NAMALWA (cell line): Measurements from ENCODE around the gene RASGEF1B.

Experiments
- DNase-seq: peaks from one replicate; pipeline ENCODE4 v3.0.0-alpha.2; 2015; ENCODE audit warnings: low spot score

The RASGEF1B gene

DNA sequence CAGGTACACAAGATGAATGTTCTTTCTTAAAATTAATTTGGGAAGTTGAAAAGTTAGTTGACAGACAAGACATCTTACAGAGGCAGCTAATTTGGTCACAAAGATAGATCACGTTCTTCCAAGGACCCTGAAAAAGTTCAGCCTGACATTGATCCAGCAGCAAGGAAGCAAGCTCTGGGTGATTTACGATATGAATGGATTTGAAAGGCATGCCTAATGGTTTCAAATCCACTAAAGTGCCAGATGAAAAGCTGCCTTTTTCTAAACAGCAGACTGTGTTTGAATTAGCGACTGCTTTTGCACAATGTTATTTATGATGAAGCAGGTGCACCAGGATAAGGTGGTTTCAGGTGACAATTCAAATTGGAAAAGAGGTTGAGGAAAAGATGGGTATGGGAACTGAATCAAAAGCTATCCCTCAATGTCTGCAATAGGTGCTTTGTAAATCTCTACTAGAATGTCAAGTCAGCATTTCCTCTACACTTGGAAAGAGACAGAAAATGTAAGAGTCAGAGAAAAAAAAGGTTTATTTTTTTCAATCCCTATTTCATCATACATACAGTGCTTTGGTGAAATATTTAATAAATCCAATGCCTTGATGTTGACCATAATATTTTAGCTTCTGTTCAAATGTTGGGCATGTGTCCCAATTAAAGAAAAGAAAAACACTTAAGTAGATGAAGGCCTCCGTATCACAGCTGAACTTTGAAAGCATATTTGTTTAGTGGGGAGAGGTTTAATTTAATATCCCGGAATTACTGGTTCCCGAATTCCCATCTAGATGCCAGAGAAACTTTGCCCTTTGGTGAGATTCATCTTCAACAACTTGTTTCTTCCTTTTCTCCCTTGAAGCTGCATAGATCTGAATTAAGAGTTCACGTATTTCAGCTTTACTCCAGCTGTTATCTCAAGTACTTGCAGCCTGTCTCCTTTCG is 6.0 kb downstream of the RASGEF1B start:
- no peak for DNase-seq

DNA sequence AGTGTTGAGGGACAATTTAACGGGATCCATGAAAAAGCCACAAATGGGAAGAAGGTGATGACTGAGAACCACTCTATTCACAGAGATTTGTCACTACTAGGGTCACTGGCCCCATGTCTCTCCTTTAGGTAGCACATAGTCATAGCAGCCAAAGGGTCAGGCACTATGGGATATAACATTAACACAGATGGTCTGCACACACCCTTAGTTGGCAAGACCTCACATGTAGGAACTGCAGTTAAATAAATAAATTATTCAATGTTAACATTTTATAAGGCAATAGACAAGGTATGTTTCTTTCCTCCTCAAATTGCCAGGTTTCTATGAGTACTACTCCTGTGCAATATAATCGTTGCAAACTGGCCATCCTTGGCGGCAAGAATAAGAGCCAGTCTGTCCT is 10.9 kb downstream of the RASGEF1B start:
- DNase-seq, result no peak

DNA sequence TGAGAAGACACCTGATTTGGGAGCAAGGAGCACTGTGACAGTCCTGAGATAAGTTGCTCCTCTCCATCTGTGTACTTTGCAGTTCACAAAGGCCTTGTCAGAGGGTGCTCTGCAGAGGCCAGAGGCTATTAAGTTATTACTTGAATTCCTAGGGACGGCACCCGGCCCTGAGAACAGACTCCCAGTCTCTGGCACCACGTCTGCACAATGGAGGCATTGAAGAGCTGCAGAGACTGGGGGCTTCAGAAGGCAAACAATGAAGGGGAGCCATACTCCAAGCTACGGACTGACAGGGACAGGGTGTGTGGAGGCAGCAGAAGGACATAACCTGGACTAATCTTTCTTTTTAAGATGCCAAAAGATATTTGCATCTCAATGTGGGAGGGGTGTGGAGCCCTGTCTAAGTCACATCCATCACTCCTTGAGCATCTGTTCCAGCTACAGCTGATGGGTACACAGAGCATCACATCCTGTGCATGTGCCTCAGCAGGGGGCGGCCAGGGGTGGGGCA is 11.5 kb downstream of the RASGEF1B start:
- DNase-seq, result no peak

DNA sequence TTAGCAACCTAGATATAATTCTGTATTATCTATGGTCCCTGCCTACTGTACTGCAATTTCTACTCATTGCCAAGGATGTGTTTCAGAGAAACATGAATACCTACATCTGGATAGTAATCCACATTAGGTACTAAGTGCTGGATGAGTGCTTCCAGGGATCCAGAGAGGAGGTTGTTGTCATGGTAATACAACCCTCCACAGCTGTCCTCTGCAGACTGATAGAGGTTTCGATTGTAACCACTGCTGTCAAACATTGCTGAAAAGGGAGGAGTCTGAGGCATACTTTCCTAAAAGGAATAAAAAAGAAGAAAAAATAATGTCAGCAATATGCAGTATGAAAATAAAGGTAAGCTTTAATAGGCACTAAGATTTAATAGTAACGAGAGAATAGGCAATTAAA is 12.5 kb downstream of the RASGEF1B start:
- no peak for DNase-seq

DNA sequence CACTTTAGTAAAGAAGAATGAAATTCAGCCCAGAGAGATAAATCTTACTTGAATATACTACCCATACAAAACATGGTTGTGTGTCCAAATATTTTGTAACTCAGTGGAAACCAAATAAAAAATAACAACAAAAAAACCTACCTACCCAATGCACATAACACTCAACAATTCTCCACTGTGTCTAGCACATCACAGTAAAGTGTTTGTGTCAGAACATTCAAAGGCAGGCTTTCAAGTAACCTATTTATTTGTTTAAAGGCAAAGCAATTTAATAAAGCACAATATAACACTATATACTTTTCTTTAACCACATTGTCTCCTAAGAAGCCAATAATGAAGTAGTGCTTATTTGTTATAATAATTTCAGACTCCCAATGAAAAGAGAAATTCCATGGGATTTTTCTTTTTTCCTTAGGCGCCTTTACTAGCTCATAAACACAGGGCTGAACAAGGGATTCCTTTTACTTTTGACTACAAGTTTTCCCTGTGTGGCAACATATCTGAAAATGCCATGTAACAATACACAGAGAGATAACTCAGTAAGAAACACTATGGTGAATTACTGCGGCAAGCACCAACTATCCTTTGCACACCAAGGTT is 13.7 kb downstream of the RASGEF1B start:
- no peak for DNase-seq

DNA sequence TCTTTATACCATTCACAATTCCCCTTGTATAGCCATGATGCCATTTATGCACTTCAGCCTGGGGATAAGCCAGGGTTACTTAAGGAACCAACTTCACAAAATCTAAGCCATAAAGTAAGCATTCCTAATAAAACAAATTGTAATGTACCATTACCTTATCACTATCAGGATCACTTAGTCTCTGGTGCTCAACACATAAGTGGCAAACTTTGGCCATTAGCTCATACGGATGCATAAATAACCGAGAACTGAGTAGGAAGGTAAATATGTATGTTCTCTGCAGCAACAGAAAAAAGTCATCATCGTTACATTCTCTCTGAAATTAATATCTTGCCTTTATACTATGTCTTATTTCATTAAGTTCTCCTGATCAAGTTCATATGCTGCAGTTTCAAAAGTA is 14.4 kb downstream of the RASGEF1B start:
- no peak for DNase-seq

DNA sequence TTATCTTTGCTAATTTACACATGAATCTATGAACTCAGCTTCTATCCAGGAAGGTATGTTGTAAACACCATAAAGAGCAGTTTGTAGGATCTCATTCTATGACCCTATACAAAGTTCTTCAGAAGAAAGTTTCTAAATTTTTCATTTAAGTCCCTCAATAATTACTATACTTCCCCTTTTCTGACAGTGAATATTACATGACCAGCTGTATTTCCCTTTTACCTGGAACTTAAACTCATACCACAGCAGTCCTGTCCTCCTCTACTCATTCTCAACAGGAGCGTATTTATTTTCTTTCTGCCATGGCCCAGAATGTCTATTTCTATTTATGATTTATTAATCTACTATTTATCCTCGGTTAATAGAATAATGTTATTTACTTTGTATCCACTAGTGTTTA is 15.8 kb downstream of the RASGEF1B start:
- DNase-seq, result no peak

DNA sequence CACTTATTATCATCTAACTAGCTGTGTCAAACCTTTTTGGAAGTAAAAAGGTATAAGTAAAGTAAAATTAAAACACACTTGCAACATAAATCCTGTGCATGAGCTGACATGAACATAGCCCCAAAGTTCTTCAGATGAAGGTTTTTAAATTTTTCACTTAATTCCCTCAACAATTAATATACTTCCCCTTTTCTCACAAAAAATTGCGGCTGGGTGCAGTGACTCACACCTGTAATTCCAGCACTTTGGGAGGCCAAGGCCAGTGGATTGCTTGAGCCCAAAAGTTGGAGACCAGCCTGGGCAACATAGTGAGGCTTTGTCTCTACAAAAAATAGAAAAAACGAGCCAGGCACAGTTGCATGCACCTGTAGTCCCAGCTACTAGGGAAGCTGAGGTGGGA is 16.8 kb downstream of the RASGEF1B start:
- no peak for DNase-seq

DNA sequence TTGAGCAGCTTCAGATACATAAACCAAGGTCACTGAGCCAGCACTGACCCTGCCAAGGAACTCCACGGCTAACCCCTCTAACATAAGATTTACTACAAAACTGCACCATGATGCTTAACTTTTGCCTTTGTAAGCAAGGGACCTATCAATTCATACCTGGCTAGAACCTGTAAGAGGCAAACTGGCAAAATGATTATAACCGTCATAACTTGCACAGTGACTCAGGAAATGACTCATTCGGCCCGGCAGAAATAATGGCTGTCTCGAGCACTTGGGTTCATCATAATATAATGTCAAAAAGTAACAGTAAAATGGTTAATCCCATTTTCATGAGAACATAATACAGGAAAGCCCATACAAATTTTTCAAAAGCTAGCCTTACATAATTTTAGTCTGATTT is 17.2 kb downstream of the RASGEF1B start:
- no peak for DNase-seq

DNA sequence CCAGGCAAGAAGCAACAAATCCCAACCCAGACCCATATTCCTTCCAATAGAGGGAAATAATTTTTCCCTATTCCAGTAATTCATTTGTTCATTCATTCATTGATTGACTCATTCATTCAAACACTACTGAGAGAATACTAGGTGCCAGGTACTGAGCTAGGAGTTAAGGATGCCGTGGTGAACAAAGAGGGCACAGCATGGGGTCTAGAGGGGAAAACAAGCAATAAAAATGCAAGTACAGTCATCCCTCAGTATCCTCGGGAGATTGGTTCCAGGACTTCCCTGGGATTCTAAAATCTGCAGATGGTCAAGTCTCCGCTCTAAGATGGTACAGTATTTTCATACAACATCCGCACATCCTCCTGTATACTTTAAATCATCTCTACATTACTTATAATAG is 18.7 kb downstream of the RASGEF1B start:
- DNase-seq, result no peak

DNA sequence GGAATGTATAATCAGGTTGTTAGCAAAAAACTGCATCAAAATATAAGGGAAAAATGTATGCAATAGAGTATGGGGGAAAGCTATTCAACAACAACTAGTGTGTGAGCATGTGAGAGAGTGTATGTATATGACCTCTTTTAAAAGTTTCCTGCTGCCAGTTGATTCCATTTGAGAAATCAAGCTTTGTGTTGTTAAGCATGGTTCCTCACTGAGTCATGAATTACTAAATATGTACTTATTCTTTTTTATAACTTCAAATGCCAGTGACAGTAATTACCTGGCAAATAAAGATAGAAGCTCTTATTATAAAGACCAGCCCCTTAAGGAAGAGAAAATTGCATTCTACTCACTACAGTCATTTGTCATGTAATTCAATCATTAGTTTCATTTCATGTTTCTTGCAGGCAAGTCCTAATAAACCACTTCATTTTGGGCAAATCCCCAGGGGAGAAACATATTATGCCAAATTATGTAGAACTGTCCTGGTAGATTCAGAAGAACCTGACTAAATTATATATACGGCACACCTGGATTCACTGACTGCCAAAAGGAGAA is 19.2 kb downstream of the RASGEF1B start:
- DNase-seq, result no peak

DNA sequence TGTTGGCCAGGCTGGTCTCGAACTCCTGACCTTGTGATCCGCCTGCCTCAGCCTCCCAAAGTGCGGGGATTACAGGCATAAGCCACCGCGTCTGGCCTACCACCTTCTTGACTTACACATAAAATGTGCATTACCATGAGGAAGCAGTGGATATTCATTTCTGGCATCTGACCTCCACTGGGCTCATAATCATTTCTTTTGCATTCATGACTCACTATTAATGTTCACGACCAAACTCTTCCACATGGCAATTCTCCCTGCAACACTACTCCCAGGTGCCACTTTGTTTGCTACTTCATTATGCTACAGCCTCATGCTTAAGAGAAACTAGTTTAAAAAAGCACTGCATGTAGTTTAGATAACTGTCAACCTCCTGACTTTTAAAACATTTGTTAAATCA is 22.7 kb downstream of the RASGEF1B start:
- DNase-seq, result no peak

DNA sequence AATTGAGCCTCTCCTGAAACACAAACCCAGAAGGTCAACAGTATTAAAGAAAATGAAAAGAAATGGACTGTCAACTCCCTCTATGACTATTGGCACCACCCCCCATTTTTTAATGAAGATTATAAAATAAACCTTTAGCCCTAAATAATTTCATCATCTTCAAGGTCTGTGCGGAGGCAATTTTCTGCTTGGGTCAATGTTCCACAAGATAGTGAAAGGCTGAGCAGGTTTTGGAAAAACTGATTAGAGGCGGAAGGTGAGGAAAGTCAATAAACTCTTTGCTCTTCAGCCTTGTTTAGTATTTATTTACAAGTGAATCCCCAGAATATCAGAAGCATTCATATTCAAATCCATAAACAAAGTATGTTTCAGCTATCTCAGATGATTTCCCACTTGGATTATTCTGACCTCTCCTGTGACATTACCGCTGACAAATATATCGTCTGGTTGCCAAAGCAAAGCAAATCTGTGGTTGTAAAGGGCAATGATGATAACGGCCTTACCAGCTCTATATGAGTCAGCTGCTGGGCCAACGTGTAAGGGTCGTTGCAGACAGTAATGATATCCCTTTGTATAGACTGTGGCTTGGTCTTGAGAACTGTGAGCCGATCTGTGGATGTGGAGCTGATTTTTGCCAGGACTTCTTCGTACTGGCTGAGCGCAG is 24.0 kb downstream of the RASGEF1B start:
- DNase-seq, result no peak

DNA sequence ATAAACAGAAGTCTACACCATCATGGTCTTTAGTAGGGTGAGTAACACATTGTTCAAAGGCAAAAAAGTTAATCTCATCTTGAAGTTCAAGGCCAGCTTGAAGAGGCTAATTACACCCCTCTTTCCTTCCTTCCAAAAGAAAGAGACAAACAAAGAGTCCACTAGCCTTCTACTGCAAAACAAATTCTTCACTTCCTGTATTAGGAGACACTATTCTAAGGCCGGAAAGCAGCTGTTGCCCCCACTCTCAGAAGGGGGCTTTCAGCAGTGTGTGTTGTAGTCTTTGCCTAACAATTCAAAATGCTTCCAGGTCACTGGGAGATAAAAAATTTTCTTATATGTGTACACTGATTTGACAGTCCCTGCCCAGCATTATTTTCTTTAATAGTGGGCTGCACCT is 25.1 kb downstream of the RASGEF1B start:
- no peak for DNase-seq

DNA sequence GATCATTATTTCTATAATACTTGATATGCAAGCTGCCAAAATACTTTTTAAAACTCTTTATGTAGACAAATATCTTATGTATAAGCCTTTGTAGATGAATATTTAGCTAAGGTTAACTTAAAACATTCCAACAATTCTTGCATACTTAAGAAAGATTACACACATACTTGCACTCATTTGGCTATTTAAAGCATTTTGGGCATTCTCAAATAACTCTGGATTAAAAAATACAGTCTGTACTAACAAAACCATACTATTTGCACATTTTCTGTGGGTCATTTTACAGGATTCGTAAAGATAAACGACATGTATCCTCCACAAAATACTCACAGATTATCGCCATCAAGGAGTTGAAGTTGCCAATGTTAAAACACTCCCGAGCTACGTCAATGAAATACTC is 26.5 kb downstream of the RASGEF1B start:
- DNase-seq, result no peak

DNA sequence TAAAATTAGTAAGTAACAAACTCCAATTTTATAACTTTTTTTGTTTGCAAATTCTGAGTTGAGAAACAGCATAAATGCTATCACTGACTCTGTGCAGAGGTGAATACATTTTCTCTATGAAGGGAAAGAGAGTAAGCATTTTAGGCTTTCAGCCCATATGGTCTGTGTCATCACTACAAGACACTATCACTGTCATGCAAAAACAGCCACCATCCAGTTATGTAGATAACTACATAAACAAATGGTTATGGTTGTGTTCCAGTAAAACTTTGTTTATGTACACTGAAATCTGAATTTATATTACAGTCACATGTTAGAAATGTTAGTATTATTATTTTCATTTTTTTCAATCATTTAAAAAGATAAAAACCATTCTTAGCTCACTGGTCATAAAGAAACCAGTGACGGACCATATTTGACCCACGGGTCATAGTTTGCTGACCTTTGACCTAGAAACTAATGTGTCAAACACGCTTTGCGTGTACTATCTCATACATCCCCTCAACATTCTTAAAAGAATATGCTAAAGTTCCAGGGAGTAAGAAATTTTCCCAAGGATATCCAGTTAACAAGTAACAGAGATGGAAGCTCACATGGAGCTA is 29.1 kb downstream of the RASGEF1B start:
- no peak for DNase-seq

DNA sequence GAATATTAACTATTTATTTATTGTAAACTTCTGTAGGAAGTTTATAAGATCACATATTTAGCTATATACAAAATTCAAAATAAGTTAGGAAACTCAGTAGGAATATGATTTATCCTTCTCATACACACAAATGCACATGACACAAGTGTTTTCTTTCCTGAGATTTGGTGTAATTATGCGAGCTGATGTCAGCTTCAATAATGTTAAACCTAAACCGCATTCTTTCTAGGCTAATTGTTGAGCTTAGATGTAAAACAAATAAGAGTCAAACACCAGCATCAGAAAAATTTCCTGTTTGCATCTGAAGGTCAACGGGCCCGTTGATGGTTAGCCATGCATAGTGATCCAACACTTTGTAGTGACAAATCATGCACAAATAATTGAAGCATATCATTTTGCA is 30.8 kb downstream of the RASGEF1B start:
- DNase-seq, result no peak

DNA sequence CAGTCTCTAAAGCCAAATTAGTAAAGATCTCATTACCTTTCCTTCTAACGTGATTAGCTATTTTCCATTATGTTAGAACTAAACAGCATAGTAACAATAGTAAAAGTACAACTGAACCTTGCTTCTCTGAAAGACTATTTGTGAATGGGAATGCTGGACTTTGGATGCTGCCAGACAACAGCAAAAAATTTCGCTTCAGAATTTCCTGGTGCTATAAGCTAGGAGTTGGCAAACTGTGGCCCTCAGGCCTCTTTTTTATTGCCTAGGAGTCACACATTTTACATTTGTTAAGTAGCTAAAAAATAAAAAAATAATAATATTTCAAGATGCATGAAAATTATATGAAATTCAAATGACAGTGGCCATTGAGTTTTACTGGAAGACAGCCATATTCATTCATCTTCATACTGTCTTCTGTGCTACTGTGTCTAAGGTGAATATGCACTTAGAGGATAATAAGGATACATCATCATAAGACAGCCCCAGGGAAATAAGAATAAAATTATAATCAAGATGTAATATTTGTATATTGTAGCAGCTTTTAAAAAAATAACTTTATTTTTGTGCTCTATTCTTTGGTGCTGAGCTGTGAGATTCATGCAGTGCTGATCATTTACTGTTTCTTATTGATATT is 34.6 kb downstream of the RASGEF1B start:
- no peak for DNase-seq

DNA sequence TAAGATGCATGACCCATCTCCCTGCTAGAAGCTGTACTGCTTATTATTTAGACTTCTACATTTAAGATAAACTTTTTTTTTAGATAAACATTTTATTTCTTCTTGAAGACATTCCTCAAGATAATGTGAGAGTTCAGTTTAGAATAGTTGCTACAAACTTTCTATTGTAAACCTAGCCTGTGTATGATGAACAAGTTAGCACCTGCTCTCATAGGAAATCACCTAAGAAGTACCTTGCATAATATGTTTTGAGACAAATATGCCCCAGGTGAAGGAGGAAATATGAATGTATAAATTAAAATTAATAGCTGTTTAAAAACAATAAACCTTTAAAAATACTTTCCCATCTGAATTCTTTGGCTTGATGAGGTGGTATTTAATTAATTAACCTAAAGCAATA is 35.6 kb downstream of the RASGEF1B start:
- no peak for DNase-seq

DNA sequence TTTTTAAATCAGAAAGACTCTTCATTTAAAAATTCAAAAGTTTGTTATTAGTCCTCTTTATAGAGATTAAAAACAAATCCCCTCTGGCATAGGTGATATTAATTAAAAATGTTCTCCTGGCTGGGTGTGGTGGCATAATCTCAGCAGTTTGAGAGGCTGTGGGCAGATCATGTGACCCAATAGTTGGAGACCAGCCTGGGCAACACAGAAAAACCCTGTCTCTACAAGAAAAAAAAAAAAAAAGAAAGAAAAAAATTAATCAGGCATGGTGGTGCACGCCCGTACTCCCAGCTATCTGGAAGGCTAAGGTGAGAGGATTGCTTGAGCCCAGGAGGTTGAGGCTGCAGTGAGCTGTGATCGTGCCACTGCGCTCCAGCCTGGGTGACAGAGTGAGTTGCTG is 38.9 kb downstream of the RASGEF1B start:
- no peak for DNase-seq

DNA sequence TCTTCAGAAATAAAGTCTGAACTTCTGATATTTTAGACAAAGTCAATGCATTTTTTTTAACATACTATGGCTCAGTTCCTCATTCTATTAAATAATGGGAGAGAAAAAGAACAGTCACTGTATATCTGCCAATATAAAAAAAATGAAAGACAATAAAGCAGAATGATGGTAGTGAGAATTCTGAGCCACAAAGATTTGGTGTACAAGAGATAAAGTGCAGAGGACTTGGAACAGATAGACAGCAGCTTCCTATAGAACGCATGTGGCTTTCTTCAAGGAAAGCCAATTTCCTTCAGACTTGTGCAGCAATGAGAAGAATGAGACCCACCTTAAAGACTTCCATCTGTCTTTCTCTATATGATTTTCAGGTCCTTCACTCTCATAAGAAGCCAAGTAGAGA is 39.7 kb downstream of the RASGEF1B start:
- DNase-seq, result no peak

DNA sequence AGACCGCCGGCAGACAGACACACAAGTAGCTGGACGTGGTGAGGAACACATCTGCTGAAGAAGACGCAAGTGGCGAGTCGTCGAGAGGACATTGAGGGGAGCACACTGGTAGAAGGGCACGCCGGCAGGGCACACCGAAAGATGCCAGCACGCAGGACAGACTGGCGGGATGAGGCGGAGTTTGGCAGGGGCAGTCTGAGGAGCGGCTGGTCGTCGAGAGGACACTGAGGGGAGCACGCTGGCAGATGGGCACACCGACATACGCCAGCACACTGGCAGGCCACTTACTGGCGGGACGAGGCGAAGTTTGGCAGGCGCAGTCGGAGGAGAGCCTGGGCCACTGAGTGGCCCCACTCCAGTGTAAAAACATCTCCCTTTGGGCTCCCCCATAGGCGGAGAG is 42.1 kb downstream of the RASGEF1B start:
- no peak for DNase-seq
